ENCODE results near the gene CFAP46.

- TF ChIP-seq EP300 (IDR thresholded peaks at IDR 0.05), result no peak
- TF ChIP-seq POLR2A (IDR thresholded peaks at IDR 0.05), result no peak
- no peak for TF ChIP-seq CTCF (IDR thresholded peaks at IDR 0.05)
Measured at GRCh38 chr10:132780356-132780755, 162.0 kb downstream of the CFAP46 start.

Measured in ovary (tissue), 3 donors.